NCI-H187 (cell line): ENCODE measurements around the gene GIGYF2.

ENCODE experiments used
- DNase-seq, 2 experiments: peaks; one replicate each; lab custom pipeline; 2025; lab: John Stamatoyannopoulos, UW

The GIGYF2 gene

DNA sequence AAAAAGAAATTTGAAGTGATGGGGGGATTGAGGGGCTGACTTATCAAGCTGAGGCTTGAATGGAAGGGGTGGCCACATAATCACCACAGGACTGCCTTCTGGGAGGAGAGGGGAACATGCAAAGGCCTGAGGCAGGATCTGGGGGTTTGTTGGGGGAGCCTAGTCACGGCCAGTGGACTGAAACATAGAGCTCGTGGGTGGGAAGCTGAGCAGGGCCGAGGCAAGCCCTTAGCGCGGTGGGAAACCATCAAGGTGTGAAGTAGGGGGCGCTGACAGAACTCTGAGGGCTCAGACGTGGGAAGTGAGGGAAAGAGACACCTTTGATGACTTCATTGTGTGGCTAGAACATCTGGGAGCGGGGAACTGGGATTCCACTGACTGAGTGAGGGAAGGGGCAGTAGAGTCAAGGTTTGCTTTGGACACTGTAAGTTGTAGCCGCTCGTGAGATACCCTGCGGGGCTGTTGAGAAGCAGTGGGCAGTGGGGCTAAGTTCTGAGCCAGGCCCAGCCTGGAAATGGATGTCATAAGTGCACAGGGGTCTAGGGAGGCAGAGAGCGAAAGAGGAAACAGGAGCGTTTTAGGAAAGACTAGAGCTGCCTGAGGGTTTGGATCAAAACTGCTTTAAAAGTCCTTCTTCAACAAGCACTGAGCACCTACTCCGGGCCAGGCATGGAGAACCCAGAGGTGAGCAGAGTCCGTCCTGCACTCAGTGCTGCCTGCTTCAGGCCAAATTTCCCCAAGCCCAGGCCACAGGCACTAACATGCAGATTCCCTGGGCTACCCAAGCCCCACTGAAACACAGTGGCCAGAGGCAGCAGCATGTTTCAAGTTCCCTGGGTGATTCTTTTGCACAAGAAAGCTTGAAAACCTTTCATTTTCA lies 172.2 kb downstream of the GIGYF2 start:
- DNase-seq, result no peak

DNA sequence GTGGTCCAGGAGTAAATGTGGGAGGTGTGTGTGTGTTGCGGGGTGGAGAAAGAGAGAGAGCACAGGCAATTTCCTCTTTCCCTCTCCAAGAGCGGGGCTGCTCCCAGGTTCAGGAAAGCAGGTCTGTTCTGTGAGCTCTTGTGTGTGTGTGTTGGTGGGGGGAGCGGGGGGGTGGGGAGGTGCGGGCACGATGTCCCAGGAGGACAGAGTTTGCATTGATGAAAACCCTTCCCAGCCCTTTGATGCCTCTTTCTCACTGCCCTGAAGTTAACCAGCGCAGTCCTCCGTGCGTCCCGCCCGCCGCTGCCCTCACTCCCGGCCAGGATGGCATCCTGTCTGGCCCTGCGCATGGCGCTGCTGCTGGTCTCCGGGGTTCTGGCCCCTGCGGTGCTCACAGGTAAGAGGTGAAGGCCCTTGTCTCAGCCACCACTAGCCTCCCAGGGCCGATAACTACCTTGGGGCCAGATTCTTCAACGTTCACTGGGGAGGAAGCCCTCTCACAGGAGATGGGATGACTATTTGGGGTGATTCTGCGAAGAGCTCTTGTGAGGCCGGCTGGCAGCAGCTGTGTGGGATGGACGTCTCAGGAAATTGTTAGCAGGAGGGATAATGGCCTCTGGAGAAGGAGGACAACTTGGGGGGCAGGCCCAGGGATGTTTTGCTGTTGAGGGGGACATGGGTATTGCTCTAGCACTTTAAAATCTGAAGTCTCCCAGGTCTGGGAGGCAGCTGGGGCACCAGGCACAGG lies 173.1 kb downstream of the GIGYF2 start, which contains the start of gene SNORC:
SNORC (plus strand) TSS at position 247 of the 748 bp plus-strand sequence; CDS start at position 325, 78 bp downstream.
- DNase-seq, result no peak

DNA sequence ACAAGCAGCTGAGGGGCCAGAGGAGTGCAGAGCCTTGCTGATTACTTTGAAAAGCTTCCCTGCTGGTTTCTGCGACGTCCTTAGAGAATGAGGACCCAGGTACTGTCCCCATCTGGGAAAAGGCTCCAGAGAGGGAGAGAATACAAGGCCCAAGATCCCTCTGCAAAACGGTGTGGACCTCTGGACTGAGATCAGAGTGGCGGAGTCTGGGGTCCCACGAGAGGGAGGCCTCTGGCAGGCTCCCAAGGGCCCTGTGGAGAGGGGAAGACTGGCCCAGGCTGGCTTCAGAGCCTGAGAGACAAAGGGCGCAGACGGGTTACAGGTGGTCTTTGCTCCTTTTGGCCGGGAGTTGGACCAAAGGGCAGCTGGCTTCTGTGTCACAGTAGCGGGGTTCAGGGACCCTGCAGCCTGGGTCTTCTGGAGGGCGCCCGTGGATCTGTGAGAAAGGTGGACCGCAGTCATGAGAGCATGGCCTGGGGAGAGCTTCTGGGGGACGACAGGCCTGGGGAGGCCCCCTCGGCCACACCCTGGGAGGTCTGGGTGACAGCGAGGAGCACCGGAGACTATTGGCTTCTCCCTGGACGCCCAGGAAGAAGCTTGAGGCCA lies 173.7 kb downstream of the GIGYF2 start:
- no peak for DNase-seq

DNA sequence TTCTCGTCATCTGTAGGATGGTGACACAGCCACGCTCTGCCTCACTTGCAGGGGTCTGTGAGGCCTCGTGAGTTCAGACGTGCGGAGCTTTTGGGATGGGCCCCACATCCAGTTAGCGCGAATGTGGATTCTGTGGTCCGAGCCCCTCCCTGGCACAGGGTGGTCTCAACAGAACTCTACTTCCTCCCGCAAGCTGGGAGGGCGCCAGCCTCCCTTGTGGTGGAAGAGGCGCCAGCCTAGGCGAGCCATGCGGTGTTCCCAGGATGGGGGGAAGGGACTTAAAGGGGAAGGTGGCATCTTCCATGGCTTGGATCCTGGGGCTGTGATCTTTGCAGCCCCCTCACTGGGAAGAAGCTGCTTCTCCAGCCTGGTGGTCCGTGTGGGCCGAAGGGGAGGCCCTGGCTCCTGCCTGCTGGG lies 174.3 kb downstream of the GIGYF2 start:
- no peak for DNase-seq

DNA sequence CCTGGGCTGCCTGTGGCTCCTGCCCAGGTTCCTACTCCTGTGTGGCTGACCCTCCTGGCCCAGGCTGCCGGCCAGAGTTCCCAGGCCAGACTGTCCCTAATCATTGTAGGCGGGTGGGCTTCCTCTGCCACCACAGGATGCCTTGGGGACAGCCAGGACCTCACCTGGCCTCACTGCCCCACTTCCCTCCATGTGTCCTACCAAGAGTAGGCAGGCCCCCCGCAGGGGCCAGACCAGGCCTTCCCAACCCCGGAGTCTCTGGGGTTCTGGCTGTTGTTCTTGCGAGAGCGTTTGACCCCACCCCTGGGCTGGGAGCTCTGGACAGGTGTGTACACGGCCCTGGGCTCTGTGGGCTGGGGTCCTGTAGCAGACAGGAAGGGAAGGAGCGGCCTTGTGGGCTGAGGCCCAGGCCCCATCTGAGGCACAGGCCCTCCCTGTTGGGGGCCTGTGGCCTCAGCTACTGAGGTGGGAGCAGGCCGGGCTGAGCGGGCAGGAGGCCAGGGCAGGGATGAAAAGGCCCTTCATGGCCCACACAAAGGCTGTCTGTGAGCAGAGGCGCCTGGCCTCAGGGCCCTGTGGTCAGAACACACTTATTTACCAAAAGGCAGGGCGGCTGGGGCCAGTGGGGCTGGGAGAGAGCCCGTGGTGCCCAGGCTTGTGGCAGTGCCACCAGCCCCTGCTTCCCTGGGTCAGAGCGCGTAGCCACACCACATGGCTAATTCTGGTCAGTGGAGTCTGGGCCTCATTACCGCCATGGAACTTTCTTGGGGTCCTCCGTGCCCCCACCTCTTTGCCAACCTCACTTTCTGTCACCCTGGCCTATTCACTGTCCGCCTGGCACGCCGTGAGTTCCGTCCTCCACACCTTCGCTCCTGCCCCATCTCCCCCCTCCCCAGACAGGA lies 175.0 kb downstream of the GIGYF2 start:
- DNase-seq, result no peak

DNA sequence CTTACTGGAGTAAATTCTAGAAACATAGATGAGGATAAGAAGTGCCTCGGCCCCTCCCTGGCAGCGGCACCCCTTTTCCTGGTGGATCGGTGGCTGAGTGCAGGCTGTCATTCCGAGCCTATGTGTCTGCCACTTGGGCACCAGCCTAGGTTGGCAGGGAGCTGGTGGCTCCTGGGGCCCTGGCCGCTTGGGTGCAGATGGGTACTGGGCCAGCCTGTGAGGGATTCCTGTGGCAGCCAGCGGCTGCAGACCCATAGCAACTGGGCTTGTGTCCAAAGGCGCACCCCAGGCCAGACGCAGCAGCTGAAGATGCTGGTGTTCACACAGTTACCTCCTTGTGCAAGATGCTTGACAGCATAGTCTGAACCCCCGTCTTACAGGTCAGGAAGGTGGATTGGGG lies 175.7 kb downstream of the GIGYF2 start:
- DNase-seq, result no peak

DNA sequence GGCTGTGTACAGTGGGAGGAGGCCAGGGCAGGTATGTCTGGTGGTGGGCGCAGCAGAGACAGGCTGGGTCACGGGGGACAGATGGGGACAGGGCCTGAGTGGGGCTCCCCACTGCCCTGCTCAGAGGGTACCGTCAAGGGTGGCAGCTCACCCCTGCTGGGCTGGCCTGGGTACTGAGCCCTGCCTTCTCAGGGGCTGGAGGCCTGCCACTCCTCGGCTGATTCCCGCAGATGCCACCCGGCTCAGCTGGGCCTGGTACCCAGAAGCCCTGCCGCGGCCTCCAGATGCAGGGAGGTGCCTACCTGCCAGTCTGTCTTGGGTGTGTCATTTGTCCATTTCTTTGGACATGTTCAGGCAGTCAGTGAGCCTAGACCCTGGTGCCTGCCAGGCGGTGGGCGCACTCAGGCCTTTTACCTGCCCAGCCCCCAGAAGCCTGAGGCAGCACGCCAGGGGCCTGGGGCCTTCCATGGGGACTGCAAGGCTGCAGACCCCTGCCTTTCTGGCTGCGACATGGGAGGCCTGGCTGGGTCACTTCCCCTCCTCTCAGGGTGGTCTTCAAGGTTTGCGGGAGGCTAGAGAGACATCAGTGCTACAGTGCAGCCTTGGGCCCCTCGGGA lies 176.3 kb downstream of the GIGYF2 start:
- DNase-seq, result no peak

DNA sequence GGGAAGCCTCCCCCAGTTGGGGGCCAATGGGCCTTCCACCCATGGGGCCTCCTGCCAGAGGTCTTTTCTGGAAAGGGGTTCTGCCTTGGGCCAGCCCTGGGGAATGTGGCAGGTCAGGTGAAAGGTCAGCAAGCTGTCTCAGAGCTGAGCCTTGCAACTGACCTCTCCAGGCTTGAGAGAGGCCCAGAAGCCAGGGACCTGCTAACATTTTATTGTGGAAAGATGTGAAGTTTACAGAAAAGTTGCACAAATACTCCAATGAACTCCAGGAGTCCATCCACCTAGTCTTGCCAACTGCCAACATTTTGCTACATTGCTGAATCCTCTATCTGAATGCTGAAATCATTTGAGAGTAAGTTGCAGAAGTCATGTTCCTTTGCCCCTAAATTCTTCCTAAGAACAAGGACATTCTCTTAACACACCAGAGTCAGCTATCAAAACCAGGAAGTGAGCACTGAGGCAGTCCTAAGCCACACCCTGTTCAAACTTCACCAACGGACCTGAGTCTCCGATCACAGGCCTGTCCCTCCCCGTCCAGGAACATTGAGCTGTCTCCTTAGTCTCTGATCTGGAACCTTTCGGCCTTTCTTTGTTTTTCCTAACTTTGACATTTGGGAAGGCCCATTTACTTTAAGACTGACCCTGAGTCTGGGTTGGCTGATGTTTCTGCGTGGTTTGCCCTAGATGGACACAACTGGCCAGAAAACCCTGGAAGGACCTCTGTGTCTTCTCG lies 176.9 kb downstream of the GIGYF2 start:
- no peak for DNase-seq

DNA sequence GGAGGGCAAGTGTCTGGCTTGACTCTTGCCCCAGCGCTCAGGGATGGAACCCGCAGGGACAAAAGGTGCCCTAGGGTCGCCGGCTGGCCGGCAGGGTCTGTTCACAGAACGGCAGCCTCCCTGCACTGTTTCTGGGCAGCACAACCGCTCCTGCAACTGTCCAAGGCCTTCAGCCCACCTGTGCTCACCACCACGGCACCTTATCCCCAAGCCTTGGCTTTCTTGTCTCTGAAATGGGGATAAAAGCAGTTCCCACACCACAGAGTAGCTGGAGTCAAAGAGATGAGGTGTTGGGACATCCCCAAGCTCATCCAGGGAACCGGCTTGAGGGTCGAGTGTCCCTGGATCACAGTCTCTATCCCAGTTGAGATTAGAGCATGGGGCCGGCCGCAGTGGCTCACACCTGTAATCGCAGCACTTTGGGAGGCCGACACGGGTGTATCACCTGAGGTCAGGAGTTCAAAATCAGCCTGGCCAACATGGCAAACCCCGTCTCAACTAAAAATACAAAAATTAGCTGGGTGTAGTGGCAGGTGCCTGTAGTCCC lies 177.6 kb downstream of the GIGYF2 start:
- no peak for DNase-seq

DNA sequence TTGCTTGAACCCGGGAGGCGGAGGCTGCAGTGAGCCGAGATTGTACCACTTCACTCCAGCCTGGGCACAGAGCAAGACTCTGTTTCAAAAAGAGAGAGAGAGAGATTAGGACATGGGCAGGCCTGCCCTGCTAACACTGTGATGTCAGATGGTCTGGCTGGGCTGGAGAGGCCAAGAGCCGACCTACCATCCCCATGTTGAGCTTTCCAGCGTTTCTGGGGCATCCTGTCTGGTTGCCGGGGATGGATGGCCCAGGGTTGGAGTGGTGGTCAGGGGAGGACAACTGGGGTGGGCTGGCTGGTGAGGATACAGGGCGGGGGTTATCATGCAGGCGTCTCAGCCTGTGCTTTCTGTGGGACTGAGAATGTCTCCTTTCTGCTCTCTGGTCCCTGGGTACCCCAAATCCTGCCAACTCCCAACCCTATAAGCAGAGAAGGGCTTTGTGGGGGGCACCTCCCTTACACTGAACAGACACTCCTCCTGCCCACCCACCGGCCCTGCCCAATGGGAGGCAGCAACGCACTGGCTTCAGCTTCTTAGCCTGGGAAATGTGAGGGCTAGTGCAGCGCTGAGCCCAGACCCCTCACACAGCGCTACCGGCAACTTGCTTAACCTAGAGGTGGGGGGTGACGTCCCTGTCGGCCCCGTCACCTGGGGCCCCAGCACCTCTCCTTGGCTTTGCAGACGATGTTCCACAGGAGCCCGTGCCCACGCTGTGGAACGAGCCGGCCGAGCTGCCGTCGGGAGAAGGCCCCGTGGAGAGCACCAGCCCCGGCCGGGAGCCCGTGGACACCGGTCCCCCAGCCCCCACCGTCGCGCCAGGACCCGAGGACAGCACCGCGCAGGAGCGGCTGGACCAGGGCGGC lies 178.4 kb downstream of the GIGYF2 start:
- DNase-seq, result no peak

DNA sequence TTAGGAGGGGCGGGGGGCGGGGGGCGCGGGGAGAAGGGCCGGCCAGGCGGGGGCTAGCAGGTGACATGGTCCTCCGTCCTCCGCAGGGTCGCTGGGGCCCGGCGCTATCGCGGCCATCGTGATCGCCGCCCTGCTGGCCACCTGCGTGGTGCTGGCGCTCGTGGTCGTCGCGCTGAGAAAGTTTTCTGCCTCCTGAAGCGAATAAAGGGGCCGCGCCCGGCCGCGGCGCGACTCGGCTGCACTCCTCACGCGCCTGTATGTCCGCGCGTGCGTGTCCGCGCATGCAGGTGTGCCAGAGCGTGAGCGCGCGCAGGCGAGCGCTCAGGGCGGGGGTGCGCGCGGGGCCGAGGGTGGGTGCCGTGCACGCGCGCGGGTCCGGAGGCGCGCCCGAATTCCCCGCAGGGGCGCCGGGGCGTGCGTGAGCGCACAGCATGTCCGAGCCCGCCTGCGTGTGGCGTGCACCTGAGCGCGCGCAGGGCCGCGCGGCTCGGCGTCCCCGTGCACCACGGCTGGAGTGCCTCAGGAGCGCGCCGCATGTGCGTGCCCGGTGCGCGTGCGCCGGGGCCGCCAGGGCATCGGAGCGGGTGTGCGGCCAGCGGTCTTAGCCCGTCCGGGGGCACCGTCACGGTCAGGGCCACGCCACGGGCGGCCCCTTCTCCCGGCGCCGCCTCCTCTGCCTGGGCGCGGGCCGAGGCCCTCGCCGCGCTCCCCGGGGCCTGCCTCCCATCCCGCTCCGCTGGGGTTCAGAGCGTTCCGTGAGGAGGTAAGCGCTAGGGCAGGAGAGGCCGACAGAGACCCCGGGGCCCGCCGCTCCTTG lies 179.2 kb downstream of the GIGYF2 start:
- DNase-seq, result no peak

DNA sequence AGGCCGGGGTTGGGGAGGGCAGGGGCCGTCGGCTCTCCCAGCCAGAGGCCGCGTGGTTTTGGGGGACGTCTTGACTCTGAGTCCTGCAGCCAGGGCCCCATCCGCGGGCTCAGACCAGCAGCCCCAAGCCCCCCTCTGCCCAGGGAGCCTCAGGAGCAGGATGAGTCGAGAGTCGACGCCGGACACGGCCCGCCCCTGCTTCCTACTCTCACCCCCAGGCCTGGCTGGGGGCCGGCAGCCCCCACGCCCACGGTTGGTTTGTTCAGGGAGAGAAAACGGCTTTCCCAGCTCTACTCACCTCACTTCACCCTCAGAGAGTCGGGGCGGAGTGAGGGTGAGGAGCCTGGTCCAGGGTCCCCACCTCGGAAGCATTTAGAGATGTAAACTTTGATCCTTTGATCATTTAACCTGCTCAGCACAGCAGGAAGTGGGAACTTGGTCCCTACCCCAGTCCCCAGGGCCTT lies 179.9 kb downstream of the GIGYF2 start:
- no peak for DNase-seq

DNA sequence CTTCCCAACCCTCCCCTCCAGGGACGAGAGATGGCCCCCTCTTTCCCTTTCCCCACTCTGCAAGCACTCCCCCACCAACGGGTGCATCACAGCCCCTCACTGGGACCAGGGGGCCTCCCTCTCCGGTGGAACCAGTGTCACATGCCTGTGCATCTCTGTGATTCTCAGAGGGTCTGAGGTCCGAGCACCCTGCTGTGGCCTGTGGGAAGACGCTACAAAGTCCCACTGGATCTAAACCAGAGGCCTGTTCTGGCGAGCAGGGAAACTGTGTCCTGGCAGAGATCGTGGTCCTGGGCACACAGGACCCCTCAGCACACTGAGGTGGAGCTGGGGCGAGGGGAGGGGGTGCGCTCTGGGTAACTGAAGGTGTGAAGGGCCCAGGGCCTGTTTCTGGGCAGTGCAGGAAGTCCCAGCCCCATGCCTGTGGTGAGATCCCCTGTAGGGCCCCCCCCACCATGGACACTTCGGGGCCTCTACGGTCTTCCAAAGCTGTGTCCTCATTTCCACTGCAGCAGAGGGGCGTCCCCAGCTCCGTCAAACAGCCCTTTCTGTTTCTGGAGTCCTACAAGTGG lies 180.9 kb downstream of the GIGYF2 start:
- DNase-seq, result no peak

DNA sequence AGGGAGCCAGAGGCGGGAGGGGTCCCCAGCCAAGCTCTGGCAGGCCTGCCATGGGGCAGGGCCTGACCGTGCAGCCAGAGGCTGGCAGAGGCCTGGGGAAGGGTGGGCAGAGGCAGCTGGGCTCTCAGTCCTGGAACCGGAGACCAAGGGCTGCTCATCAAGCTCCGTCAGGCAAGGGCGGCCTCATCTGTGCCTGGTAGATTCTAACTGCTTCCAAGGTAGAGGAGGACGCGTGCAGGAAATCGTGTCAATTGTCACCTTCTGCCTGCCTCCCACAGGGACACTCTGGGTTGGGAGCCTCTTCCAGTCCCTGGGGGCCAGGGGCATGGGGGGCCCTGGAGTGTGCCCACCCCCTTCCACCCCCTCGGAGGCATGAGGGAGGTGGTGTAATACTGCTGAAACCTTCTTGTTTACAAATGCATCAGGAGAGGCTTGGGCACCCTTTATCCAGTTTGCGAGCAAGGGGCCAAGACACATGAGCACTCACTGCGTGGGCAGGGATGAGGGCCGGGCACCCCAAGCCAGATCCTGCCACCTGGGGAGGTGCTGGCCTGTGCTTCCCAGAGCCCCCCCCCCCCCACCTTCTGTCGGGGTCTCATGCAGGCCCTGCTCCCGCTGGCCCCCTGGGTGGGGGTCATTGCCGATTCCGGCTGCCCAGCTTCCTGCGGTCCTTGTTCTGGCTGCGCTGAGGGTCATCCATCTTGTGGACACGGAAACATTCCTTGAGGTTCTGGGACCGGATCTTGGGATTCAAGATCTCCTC lies 181.9 kb downstream of the GIGYF2 start:
- no peak for DNase-seq

DNA sequence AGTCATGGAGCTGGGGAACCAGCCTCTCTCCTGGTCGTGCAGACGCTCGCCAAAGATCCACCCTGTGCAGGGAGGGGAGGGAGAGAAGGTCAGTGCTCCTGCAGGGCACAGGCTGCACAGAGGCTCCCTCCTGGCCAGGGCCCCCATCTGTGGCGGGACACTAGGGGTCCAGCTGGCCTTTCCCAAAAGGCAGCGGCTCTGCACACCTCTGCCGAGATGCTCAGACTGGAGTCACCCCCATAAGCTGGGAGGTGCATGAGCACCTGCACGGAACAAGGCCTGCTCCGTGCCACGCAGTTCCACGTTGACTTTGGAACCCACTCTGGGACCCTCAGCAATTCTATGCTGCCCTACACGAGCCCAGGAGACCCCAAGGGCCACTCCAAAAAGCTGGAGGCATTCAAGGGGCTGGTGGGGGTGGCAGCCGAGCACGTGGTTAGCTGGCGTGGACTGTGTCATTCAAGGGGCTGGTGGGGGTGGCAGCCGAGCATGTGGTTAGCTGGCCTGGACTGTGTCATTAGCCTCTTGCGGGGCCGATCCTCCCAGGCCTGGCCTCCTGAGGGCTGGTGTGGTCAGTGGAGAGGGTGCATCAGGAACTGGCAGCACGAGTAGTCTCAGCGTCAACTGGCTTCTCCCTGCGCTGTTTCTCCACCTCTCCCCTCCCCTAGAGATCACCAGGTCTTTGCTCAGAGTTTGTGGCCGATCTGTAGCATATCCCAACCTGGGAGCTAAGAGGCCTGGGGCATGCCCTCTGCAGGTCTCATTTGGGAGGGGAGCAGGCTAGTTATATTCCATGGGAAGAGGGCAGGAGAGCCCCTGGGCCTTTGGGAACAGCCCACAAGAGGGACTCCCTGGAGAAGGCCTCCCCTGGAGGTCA lies 182.7 kb downstream of the GIGYF2 start:
- DNase-seq, result no peak

DNA sequence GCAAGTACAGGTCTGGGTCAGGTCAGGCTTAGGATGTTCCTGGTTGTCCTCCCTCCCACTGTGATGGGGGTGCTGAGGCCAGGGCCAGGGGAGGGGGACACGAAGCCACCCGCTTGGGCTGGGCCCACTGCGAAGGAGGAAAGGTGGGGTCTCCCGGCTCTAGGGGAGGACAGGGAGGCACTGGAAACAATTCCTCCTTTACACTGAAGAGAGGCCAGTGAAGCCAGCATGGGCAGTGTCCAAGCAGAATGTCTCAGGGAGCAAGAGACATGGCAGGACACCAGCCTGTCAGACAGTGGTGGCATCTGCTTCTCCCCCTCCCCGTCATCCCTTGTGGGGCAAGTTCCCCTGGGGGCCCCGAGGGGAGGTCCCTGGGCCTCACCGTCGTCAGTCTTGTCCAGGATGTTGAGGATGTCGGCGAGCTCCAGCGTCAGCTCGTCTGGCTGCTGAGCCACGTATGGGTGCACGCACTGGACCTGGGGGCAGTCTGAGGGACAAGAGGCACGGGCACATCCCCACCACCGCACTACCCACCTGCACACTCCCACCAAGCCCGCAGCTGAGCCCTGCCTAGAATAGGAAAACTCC lies 183.7 kb downstream of the GIGYF2 start:
- no peak for DNase-seq
